OCI-M2 (cell line): ENCODE data around the gene CACTIN.
"Not testable (repeated sequence)": the region's sequence is repeated elsewhere in the genome, so short reads cannot be mapped to it uniquely, and the experiment has no call there.

ENCODE experiments used
- DNase-seq: peaks from one replicate; lab custom pipeline; 2025; ENCODE audit not compliant: unreplicated experiment; lab: John Stamatoyannopoulos, UW

The CACTIN gene

GRCh38 chr19:3626473-3627350 is at the start of gene CACTIN:
Gene CACTIN (minus strand): TSS chr19:3626790. CDS start chr19:3626762, 28 bp downstream.
- peak; percentile 72 for DNase-seq

- no peak for DNase-seq
These were observed 48.4 kb upstream of the CACTIN start for GRCh38 chr19:3674784-3675543.

- DNase-seq, result no peak
These were observed 47.2 kb upstream of the CACTIN start for GRCh38 chr19:3673506-3674439.

GRCh38 chr19:3672993-3673392 is 46.4 kb upstream of the CACTIN start:
- DNase-seq, result no peak

- DNase-seq, result no peak
These were observed 46.0 kb upstream of the CACTIN start for GRCh38 chr19:3672575-3672948.

GRCh38 chr19:3671680-3672574 is 45.3 kb upstream of the CACTIN start:
- DNase-seq, result no peak

GRCh38 chr19:3670796-3671679 is 44.4 kb upstream of the CACTIN start:
- no peak for DNase-seq

- DNase-seq, result no peak
These were observed 43.6 kb upstream of the CACTIN start for GRCh38 chr19:3669947-3670795.

GRCh38 chr19:3669082-3669946 is 42.7 kb upstream of the CACTIN start:
- no peak for DNase-seq

- no peak for DNase-seq
These were observed 41.9 kb upstream of the CACTIN start for GRCh38 chr19:3668331-3669081.

- no peak for DNase-seq
These were observed 41.2 kb upstream of the CACTIN start for GRCh38 chr19:3667766-3668165.

GRCh38 chr19:3667037-3667638 is 40.5 kb upstream of the CACTIN start:
- no peak for DNase-seq

- not testable (repeated sequence) for DNase-seq
These were observed 39.9 kb upstream of the CACTIN start for GRCh38 chr19:3666545-3666856.

GRCh38 chr19:3665681-3666544 is 39.3 kb upstream of the CACTIN start:
- no peak for DNase-seq

GRCh38 chr19:3664879-3665642 is 38.5 kb upstream of the CACTIN start:
- no peak for DNase-seq
